Measurements from ENCODE around the gene DRD4. TPM values are rescaled to one million over a fixed set of nuclear protein-coding genes. Genes with fewer than 3 reads are reported as not detected.

The DRD4 gene
- total RNA-seq, 1 donor from 2014 or later, result not detected

GRCh38 chr11:656866-657265, 19.8 kb downstream of the DRD4 start:
- Histone ChIP-seq H3K27ac (ENCODE audit: low read depth, low read length) (no peak overlapping the region), H3K9ac (ENCODE audit: low read depth in 1 of 3, low read length in 3 of 3) (no peak overlapping the region), H3K4me3 (ENCODE audit: low read length in 3 of 3) (no peak overlapping the region), H3K36me3 (ENCODE audit: control insufficient read depth in 3 of 3, insufficient read depth in 3 of 3, low read length in 3 of 3) (peaks cover 5 to 10% (median 7%) of the 10 kb centered on the region in 3 donors), H3K27me3 (ENCODE audit: control insufficient read depth in 3 of 3, insufficient read depth in 3 of 3, low read length in 3 of 3) (no peaks in the 10 kb centered on the region), H3K4me1 (ENCODE audit: control insufficient read depth in 3 of 3, insufficient read depth in 3 of 3, low read length in 3 of 3) (peaks cover 0 to 6% (median 3%) of the 10 kb centered on the region in 3 donors), H3K9me3 (ENCODE audit: control insufficient read depth in 3 of 3, low read length in 3 of 3) (no peaks in the 10 kb centered on the region)

GRCh38 chr11:657691-658126, 20.6 kb downstream of the DRD4 start:
- no peaks in the 10 kb centered on the region for H3K9me3 ChIP-seq (ENCODE audit: control insufficient read depth in 3 of 3, low read length in 3 of 3)
- no peaks in the 10 kb centered on the region for H3K27me3 ChIP-seq (ENCODE audit: control insufficient read depth in 3 of 3, insufficient read depth in 3 of 3, low read length in 3 of 3)
- H3K36me3 ChIP-seq (ENCODE audit: control insufficient read depth in 3 of 3, insufficient read depth in 3 of 3, low read length in 3 of 3), result peaks cover 7 to 9% (median 7%) of the 10 kb centered on the region in 3 donors
- no peak overlapping the region for H3K9ac ChIP-seq (ENCODE audit: low read depth in 1 of 3, low read length in 3 of 3)
- no peak overlapping the region for H3K4me3 ChIP-seq (ENCODE audit: low read length in 3 of 3)
- no peak overlapping the region for H3K27ac ChIP-seq (ENCODE audit: low read depth, low read length)
- H3K4me1 ChIP-seq (ENCODE audit: control insufficient read depth in 3 of 3, insufficient read depth in 3 of 3, low read length in 3 of 3), result peaks cover 0 to 8% (median 3%) of the 10 kb centered on the region in 3 donors

GRCh38 chr11:659532-660085, 22.5 kb downstream of the DRD4 start:
- H3K27me3 ChIP-seq (ENCODE audit: control insufficient read depth in 3 of 3, insufficient read depth in 3 of 3, low read length in 3 of 3), result no peaks in the 10 kb centered on the region

GRCh38 chr11:660281-660680, 23.2 kb downstream of the DRD4 start:
- H3K36me3 ChIP-seq (ENCODE audit: control insufficient read depth in 3 of 3, insufficient read depth in 3 of 3, low read length in 3 of 3), result peaks cover 0 to 15% (median 8%) of the 10 kb centered on the region in 3 donors
- no peaks in the 10 kb centered on the region for H3K27me3 ChIP-seq (ENCODE audit: control insufficient read depth in 3 of 3, insufficient read depth in 3 of 3, low read length in 3 of 3)
- no peak overlapping the region for H3K9ac ChIP-seq (ENCODE audit: low read depth in 1 of 3, low read length in 3 of 3)

More at GRCh38 chr11:659532-660085, 22.5 kb downstream of the DRD4 start:
- Histone ChIP-seq H3K9ac (ENCODE audit: low read depth in 1 of 3, low read length in 3 of 3) (no peak overlapping the region), H3K27ac (ENCODE audit: low read depth, low read length) (no peak overlapping the region), H3K4me1 (ENCODE audit: control insufficient read depth in 3 of 3, insufficient read depth in 3 of 3, low read length in 3 of 3) (peaks cover 0 to 10% (median 3%) of the 10 kb centered on the region in 3 donors), H3K4me3 (ENCODE audit: low read length in 3 of 3) (no peak overlapping the region), H3K36me3 (ENCODE audit: control insufficient read depth in 3 of 3, insufficient read depth in 3 of 3, low read length in 3 of 3) (peaks cover 0 to 15% (median 8%) of the 10 kb centered on the region in 3 donors), H3K9me3 (ENCODE audit: control insufficient read depth in 3 of 3, low read length in 3 of 3) (no peaks in the 10 kb centered on the region)

GRCh38 chr11:660681-661444, 23.8 kb downstream of the DRD4 start:
- Histone ChIP-seq H3K4me3 (ENCODE audit: low read length in 3 of 3) (no peak overlapping the region), H3K36me3 (ENCODE audit: control insufficient read depth in 3 of 3, insufficient read depth in 3 of 3, low read length in 3 of 3) (peaks cover 0 to 17% (median 8%) of the 10 kb centered on the region in 3 donors), H3K9ac (ENCODE audit: low read depth in 1 of 3, low read length in 3 of 3) (no peak overlapping the region), H3K27me3 (ENCODE audit: control insufficient read depth in 3 of 3, insufficient read depth in 3 of 3, low read length in 3 of 3) (no peaks in the 10 kb centered on the region), H3K9me3 (ENCODE audit: control insufficient read depth in 3 of 3, low read length in 3 of 3) (no peaks in the 10 kb centered on the region), H3K4me1 (ENCODE audit: control insufficient read depth in 3 of 3, insufficient read depth in 3 of 3, low read length in 3 of 3) (peaks cover 8 to 19% (median 11%) of the 10 kb centered on the region in 3 donors), H3K27ac (ENCODE audit: low read depth, low read length) (no peak overlapping the region)

More at GRCh38 chr11:660281-660680, 23.2 kb downstream of the DRD4 start:
- Histone ChIP-seq H3K27ac (ENCODE audit: low read depth, low read length) (no peak overlapping the region), H3K4me3 (ENCODE audit: low read length in 3 of 3) (no peak overlapping the region), H3K4me1 (ENCODE audit: control insufficient read depth in 3 of 3, insufficient read depth in 3 of 3, low read length in 3 of 3) (peaks cover 2 to 13% (median 5%) of the 10 kb centered on the region in 3 donors), H3K9me3 (ENCODE audit: control insufficient read depth in 3 of 3, low read length in 3 of 3) (no peaks in the 10 kb centered on the region)

- H3K27me3 ChIP-seq (ENCODE audit: control insufficient read depth in 3 of 3, insufficient read depth in 3 of 3, low read length in 3 of 3), result no peaks in the 10 kb centered on the region
- no peak overlapping the region for H3K4me3 ChIP-seq (ENCODE audit: low read length in 3 of 3)
- peaks cover 10 to 21% (median 15%) of the 10 kb centered on the region in 3 donors for H3K4me1 ChIP-seq (ENCODE audit: control insufficient read depth in 3 of 3, insufficient read depth in 3 of 3, low read length in 3 of 3)
- no peak overlapping the region for H3K9ac ChIP-seq (ENCODE audit: low read depth in 1 of 3, low read length in 3 of 3)
- H3K27ac ChIP-seq (ENCODE audit: low read depth, low read length), result no peak overlapping the region
- peaks cover 0 to 16% (median 9%) of the 10 kb centered on the region in 3 donors for H3K36me3 ChIP-seq (ENCODE audit: control insufficient read depth in 3 of 3, insufficient read depth in 3 of 3, low read length in 3 of 3)
- no peaks in the 10 kb centered on the region for H3K9me3 ChIP-seq (ENCODE audit: control insufficient read depth in 3 of 3, low read length in 3 of 3)
These were observed 25.7 kb downstream of the DRD4 start for GRCh38 chr11:662689-663274.

GRCh38 chr11:665062-665703, 28.1 kb downstream of the DRD4 start:
- Histone ChIP-seq H3K27ac (ENCODE audit: low read depth, low read length) (peak overlapping the region; percentile 37), H3K4me3 (ENCODE audit: low read length in 3 of 3) (peak overlapping the region; percentile 28 to 52 (median 43)), H3K4me1 (ENCODE audit: control insufficient read depth in 3 of 3, insufficient read depth in 3 of 3, low read length in 3 of 3) (peaks cover 10 to 21% (median 15%) of the 10 kb centered on the region in 3 donors), H3K9me3 (ENCODE audit: control insufficient read depth in 3 of 3, low read length in 3 of 3) (no peaks in the 10 kb centered on the region), H3K36me3 (ENCODE audit: control insufficient read depth in 3 of 3, insufficient read depth in 3 of 3, low read length in 3 of 3) (peaks cover 0 to 13% (median 7%) of the 10 kb centered on the region in 3 donors), H3K9ac (ENCODE audit: low read depth in 1 of 3, low read length in 3 of 3) (peak overlapping the region in 1 of 3 donors; percentile 68), H3K27me3 (ENCODE audit: control insufficient read depth in 3 of 3, insufficient read depth in 3 of 3, low read length in 3 of 3) (no peaks in the 10 kb centered on the region)

- H3K9ac ChIP-seq (ENCODE audit: low read depth in 1 of 3, low read length in 3 of 3), result peak overlapping the region in 1 of 3 donors; percentile 68
- H3K27me3 ChIP-seq (ENCODE audit: control insufficient read depth in 3 of 3, insufficient read depth in 3 of 3, low read length in 3 of 3), result no peaks in the 10 kb centered on the region
- H3K9me3 ChIP-seq (ENCODE audit: control insufficient read depth in 3 of 3, low read length in 3 of 3), result no peaks in the 10 kb centered on the region
- H3K36me3 ChIP-seq (ENCODE audit: control insufficient read depth in 3 of 3, insufficient read depth in 3 of 3, low read length in 3 of 3), result peaks cover 0 to 13% (median 7%) of the 10 kb centered on the region in 3 donors
- peak overlapping the region; percentile 37 for H3K27ac ChIP-seq (ENCODE audit: low read depth, low read length)
- peak overlapping the region; percentile 28 to 52 (median 43) for H3K4me3 ChIP-seq (ENCODE audit: low read length in 3 of 3)
- H3K4me1 ChIP-seq (ENCODE audit: control insufficient read depth in 3 of 3, insufficient read depth in 3 of 3, low read length in 3 of 3), result peaks cover 10 to 20% (median 15%) of the 10 kb centered on the region in 3 donors
These were observed 28.7 kb downstream of the DRD4 start for GRCh38 chr11:665704-666281.

GRCh38 chr11:673866-674265, 36.8 kb downstream of the DRD4 start:
- Histone ChIP-seq H3K4me3 (ENCODE audit: low read length in 3 of 3) (no peak overlapping the region), H3K4me1 (ENCODE audit: control insufficient read depth in 3 of 3, insufficient read depth in 3 of 3, low read length in 3 of 3) (no peaks in the 10 kb centered on the region), H3K27ac (ENCODE audit: low read depth, low read length) (no peak overlapping the region), H3K9ac (ENCODE audit: low read depth in 1 of 3, low read length in 3 of 3) (no peak overlapping the region), H3K27me3 (ENCODE audit: control insufficient read depth in 3 of 3, insufficient read depth in 3 of 3, low read length in 3 of 3) (no peaks in the 10 kb centered on the region), H3K36me3 (ENCODE audit: control insufficient read depth in 3 of 3, insufficient read depth in 3 of 3, low read length in 3 of 3) (peaks cover 26 to 31% (median 30%) of the 10 kb centered on the region in 3 donors), H3K9me3 (ENCODE audit: control insufficient read depth in 3 of 3, low read length in 3 of 3) (no peaks in the 10 kb centered on the region)

Data from skeletal muscle tissue (tissue), 4 donors.